ENCODE measurements around the gene SHB. TPM values are rescaled to one million over a fixed set of nuclear protein-coding genes. Genes with fewer than 3 reads are reported as not detected.
A peak's percentile ranks its signal among the peaks of the same experiment; 100 is the strongest.

The SHB gene
- polyA plus RNA-seq, 1 donor (not counting 4 experiments of a cell fraction or from before 2014, with no cell fraction given), result 10.9 TPM

DNA sequence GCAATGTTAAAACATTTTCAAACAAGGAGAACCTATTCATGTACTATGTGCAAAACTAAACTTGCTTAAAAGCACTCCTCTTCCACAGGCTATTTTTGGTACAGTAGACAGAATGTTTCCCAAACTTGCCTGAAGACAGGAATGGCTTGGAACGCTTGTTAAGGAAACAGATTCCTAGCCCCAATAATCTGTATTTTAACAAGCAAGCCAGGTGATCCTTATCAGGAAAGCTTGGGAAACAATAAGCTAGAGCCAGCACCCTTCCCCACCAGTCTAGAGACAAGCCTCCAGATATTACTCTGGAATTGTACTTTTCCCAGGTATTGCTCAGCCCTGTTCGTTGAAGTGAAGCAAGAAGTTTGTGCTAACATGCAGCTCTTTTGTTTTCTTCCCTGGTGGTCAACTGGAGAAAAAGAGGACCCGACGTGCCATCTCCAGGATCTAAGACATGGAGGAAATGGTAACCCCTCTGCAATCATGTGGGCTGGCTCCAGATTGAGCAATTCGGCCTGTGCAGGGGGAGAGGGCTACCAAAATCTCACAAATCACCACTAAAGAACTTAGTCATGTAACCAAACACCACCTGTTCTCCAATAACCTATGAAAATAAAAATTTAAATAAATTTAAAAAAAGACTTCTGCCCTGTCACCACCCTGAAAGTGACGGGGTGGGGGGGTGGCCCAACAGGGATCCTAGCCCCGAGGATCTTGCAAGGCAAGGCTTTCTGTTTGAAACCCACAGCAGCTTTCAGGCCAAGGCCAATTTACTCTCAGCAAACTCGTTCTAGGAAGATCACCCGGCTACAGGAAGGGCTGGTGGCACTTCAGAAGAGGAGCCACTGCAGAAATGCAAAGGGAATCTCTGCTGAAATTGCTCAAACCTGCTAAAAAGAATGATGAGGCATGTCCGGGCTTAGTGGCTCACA, 48.6 kb downstream of the SHB start:
- Histone ChIP-seq H3K36me3 (ENCODE audit: control insufficient read depth in 2 of 2, extremely low read depth in 1 of 2, insufficient read depth in 2 of 2, low read length in 2 of 2) (peaks cover 5 to 15% of the 10 kb centered on the region in 2 experiments), H3K4me3 (ENCODE audit: control insufficient read depth in 2 of 3, extremely low read depth in 1 of 3, insufficient read depth in 2 of 3, low read depth in 1 of 3, low read length in 3 of 3) (no peak overlapping the region), H3K79me2 (ENCODE audit: control insufficient read depth, insufficient read depth, low read length) (peaks cover 69% of the 10 kb centered on the region), H3K27ac (ENCODE audit: control insufficient read depth, insufficient read depth, low read length) (no peak overlapping the region), H2AFZ (ENCODE audit: control insufficient read depth, low read length) (no peak overlapping the region), H3K4me2 (ENCODE audit: control insufficient read depth, extremely low read depth, insufficient read depth, low read depth, low read length) (no peak overlapping the region), H3K27me3 (ENCODE audit: control insufficient read depth, extremely low read depth, insufficient read depth, low read length) (no peaks in the 10 kb centered on the region), H4K20me1 (ENCODE audit: control insufficient read depth, extremely low read depth, insufficient read depth, low read length) (no peaks in the 10 kb centered on the region), H3K9me3 (ENCODE audit: control insufficient read depth, low read depth, low read length) (no peaks in the 10 kb centered on the region), H3K4me1 (ENCODE audit: control insufficient read depth, extremely low read depth, insufficient read depth, low read length) (peaks cover 78% of the 10 kb centered on the region), H3K9ac (ENCODE audit: control insufficient read depth, extremely low read depth, insufficient read depth, low read length) (no peak overlapping the region), H3K9me1 (ENCODE audit: control insufficient read depth, extremely low read depth, insufficient read depth, low read length) (no peaks in the 10 kb centered on the region)
- dilution Hi-C loops (cut with MboI; ENCODE audit: extremely low pct_ligation_motif_present, low sequenced_read_pairs), result no loop called here
- FAIRE-seq (peak; percentile 13), DNase-seq (ENCODE audit: low read depth, low spot score) (no peak)
- TF ChIP-seq, protein P1, sequence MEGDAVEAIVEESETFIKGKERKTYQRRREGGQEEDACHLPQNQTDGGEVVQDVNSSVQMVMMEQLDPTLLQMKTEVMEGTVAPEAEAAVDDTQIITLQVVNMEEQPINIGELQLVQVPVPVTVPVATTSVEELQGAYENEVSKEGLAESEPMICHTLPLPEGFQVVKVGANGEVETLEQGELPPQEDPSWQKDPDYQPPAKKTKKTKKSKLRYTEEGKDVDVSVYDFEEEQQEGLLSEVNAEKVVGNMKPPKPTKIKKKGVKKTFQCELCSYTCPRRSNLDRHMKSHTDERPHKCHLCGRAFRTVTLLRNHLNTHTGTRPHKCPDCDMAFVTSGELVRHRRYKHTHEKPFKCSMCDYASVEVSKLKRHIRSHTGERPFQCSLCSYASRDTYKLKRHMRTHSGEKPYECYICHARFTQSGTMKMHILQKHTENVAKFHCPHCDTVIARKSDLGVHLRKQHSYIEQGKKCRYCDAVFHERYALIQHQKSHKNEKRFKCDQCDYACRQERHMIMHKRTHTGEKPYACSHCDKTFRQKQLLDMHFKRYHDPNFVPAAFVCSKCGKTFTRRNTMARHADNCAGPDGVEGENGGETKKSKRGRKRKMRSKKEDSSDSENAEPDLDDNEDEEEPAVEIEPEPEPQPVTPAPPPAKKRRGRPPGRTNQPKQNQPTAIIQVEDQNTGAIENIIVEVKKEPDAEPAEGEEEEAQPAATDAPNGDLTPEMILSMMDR (optimal IDR thresholded peaks at IDR 0.05 in 1 of 3, IDR thresholded peaks at IDR 0.05 in 1 of 3, conservative IDR thresholded peaks at IDR 0.05 in 1 of 3; ENCODE audit: extremely low read depth in 1 of 3, insufficient read depth in 2 of 3, low read length in 3 of 3), result no peak
- TF ChIP-seq EZH2 (IDR thresholded peaks at IDR 0.05; ENCODE audit: low read length), result no peak

DNA sequence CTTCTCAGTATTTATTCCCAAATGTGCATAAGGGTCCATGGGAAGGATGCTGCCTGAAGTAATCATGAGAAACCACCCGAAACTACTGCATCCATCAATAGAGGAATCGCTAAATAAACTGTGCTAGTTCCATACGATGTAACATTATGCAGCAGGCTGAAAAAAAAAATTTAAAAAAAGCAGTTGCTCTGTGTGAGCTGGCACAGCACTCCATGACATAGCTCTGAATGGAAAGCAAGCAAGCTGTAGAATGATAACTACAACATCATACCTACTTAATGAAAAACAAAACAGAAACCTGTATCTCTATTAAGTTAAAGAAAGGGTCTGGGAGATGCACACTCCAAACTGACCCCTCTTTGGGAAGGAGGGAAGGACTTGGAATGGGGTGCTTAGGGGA, 49.3 kb downstream of the SHB start:
- H3K79me2 ChIP-seq (ENCODE audit: control insufficient read depth, insufficient read depth, low read length), result peaks cover 68% of the 10 kb centered on the region
- no peaks in the 10 kb centered on the region for H3K27me3 ChIP-seq (ENCODE audit: control insufficient read depth, extremely low read depth, insufficient read depth, low read length)
- DNase-seq (ENCODE audit: low read depth, low spot score) (no peak), FAIRE-seq (no peak)
- no peak overlapping the region for H3K27ac ChIP-seq (ENCODE audit: control insufficient read depth, insufficient read depth, low read length)
- no peak overlapping the region for H2AFZ ChIP-seq (ENCODE audit: control insufficient read depth, low read length)
- dilution Hi-C loops (cut with MboI; ENCODE audit: extremely low pct_ligation_motif_present, low sequenced_read_pairs), result no loop called here
- H3K9me1 ChIP-seq (ENCODE audit: control insufficient read depth, extremely low read depth, insufficient read depth, low read length), result no peaks in the 10 kb centered on the region
- H3K4me1 ChIP-seq (ENCODE audit: control insufficient read depth, extremely low read depth, insufficient read depth, low read length), result peaks cover 71% of the 10 kb centered on the region
- H3K9me3 ChIP-seq (ENCODE audit: control insufficient read depth, low read depth, low read length), result no peaks in the 10 kb centered on the region
- H3K4me3 ChIP-seq (ENCODE audit: control insufficient read depth in 2 of 3, extremely low read depth in 1 of 3, insufficient read depth in 2 of 3, low read depth in 1 of 3, low read length in 3 of 3), result no peak overlapping the region
- no peak overlapping the region for H3K4me2 ChIP-seq (ENCODE audit: control insufficient read depth, extremely low read depth, insufficient read depth, low read depth, low read length)
- peaks cover 7 to 20% of the 10 kb centered on the region in 2 experiments for H3K36me3 ChIP-seq (ENCODE audit: control insufficient read depth in 2 of 2, extremely low read depth in 1 of 2, insufficient read depth in 2 of 2, low read length in 2 of 2)
- TF ChIP-seq EZH2 (IDR thresholded peaks at IDR 0.05; ENCODE audit: low read length), result no peak
- TF ChIP-seq, protein P1 (optimal IDR thresholded peaks at IDR 0.05 in 1 of 3, IDR thresholded peaks at IDR 0.05 in 1 of 3, conservative IDR thresholded peaks at IDR 0.05 in 1 of 3; ENCODE audit: extremely low read depth in 1 of 3, insufficient read depth in 2 of 3, low read length in 3 of 3), result no peak
- H4K20me1 ChIP-seq (ENCODE audit: control insufficient read depth, extremely low read depth, insufficient read depth, low read length), result no peaks in the 10 kb centered on the region
- no peak overlapping the region for H3K9ac ChIP-seq (ENCODE audit: control insufficient read depth, extremely low read depth, insufficient read depth, low read length)
